Measurements from ENCODE around the gene TNFSF4.

Gene TNFSF4

DNA sequence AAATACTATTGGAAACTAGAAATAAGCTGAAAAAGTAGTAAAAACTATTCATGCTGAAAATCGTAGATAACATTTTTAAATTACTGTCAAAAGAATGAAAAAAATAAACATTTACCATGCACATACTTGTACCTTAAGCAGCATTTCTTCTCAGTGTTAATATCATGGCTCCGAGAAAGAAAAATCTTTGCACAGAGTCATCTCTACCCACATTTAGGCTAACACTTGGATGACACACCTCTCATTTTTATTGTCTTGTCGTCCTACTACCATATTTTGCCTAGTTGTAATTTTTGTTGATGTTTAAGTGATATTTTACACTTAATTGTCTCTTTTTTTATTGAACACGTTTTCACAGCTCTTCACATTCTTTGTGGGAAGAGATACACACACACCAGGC, 1.7 kb upstream of the TNFSF4 start:
- no peak overlapping the region for H3K4me3 ChIP-seq (ENCODE audit: low read depth, low read length)
- TF ChIP-seq POLR2A (IDR thresholded peaks at IDR 0.05; ENCODE audit: extremely low read depth, insufficient read length), result no peak
- TF ChIP-seq, protein P1, sequence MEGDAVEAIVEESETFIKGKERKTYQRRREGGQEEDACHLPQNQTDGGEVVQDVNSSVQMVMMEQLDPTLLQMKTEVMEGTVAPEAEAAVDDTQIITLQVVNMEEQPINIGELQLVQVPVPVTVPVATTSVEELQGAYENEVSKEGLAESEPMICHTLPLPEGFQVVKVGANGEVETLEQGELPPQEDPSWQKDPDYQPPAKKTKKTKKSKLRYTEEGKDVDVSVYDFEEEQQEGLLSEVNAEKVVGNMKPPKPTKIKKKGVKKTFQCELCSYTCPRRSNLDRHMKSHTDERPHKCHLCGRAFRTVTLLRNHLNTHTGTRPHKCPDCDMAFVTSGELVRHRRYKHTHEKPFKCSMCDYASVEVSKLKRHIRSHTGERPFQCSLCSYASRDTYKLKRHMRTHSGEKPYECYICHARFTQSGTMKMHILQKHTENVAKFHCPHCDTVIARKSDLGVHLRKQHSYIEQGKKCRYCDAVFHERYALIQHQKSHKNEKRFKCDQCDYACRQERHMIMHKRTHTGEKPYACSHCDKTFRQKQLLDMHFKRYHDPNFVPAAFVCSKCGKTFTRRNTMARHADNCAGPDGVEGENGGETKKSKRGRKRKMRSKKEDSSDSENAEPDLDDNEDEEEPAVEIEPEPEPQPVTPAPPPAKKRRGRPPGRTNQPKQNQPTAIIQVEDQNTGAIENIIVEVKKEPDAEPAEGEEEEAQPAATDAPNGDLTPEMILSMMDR (IDR thresholded peaks at IDR 0.05; ENCODE audit: low read depth, low read length), result no peak
- TF ChIP-seq, protein P2, sequence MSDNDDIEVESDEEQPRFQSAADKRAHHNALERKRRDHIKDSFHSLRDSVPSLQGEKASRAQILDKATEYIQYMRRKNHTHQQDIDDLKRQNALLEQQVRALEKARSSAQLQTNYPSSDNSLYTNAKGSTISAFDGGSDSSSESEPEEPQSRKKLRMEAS (IDR thresholded peaks at IDR 0.05; ENCODE audit: low read depth, low read length), result no peak
- TF ChIP-seq MYC (IDR thresholded peaks at IDR 0.05; ENCODE audit: low read depth, low read length), result no peak
- no peak for DNase-seq (ENCODE audit: low read depth)

DNA sequence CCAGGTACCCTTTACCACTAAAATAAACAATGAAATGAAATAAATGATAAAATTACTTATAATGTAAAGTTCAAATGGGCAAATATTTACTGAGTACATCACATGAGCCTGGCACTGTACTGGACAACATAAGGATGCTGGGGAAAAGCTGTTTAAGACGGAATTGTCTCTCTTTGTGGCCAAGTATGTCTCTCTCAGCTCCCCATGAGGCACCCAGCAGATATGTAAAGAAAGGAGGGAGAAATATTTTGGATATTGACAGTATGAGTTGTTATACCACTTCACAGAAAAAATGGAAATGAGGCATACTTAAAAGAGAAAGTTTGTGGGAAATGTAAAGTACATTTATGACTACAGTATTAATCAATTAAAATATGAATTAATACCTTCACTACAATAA, 1.0 kb upstream of the TNFSF4 start:
- TF ChIP-seq, protein P2 (IDR thresholded peaks at IDR 0.05; ENCODE audit: low read depth, low read length), result no peak
- TF ChIP-seq, protein P1 (IDR thresholded peaks at IDR 0.05; ENCODE audit: low read depth, low read length), result no peak
- TF ChIP-seq POLR2A (IDR thresholded peaks at IDR 0.05; ENCODE audit: extremely low read depth, insufficient read length) (no peak), MYC (IDR thresholded peaks at IDR 0.05; ENCODE audit: low read depth, low read length) (no peak)
- no peak for DNase-seq (ENCODE audit: low read depth)
- no peak overlapping the region for H3K4me3 ChIP-seq (ENCODE audit: low read depth, low read length)

- TF ChIP-seq, protein P2 (IDR thresholded peaks at IDR 0.05; ENCODE audit: low read depth, low read length), result no peak
- TF ChIP-seq POLR2A (IDR thresholded peaks at IDR 0.05; ENCODE audit: extremely low read depth, insufficient read length), result no peak
- H3K4me3 ChIP-seq (ENCODE audit: low read depth, low read length), result no peak overlapping the region
- peak; percentile 50 for DNase-seq (ENCODE audit: low read depth)
Observed at GRCh38 chr1:173205146-173206051, 1.7 kb downstream of the TNFSF4 start.

GRCh38 chr1:173204693-173205092, 2.4 kb downstream of the TNFSF4 start:
- TF ChIP-seq, protein P2 (IDR thresholded peaks at IDR 0.05; ENCODE audit: low read depth, low read length), result no peak
- TF ChIP-seq, protein P1 (IDR thresholded peaks at IDR 0.05; ENCODE audit: low read depth, low read length), result no peak
- TF ChIP-seq MYC (IDR thresholded peaks at IDR 0.05; ENCODE audit: low read depth, low read length), result no peak
- TF ChIP-seq POLR2A (IDR thresholded peaks at IDR 0.05; ENCODE audit: extremely low read depth, insufficient read length), result no peak
- H3K4me3 ChIP-seq (ENCODE audit: low read depth, low read length), result no peak overlapping the region
- DNase-seq (ENCODE audit: low read depth), result no peak

DNA sequence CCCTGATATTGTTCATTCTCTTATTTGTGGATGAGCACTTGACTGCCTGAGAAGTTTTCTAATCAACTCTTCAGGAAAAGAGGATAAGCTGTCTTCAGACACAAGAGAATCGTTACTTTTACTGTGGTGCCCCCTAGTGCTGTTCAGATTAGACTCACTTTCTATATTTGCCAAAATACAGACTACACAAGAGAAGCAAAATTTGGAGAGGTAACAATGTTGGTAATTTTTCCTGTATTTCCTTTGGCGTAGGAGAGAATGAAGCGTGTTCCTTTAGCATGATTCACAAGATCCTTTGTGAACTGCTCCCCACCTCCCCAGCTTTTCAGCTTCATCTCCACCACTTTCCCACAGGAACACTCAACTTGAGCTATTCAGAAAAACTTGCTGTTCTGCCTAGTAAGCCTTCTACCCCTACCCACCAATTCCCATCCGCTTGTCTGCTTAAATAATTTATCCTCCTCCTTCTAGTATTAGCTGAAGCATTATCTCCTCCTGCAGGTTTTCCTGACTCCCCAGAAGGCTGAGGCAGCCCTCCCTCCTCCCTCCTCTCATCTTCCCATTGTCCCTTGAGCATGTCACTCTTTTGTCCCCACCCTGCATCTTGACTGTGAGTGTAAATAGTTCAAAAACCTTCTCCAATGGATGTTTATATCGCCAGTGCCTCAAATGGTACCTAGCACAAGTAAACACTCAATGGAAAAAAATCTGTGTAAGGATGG, 4.5 kb downstream of the TNFSF4 start:
- no peak overlapping the region for H3K4me3 ChIP-seq (ENCODE audit: low read depth, low read length)
- peak; percentile 58 for DNase-seq (ENCODE audit: low read depth)
- TF ChIP-seq, protein P1 (IDR thresholded peaks at IDR 0.05; ENCODE audit: low read depth, low read length), result peak; percentile 35
- TF ChIP-seq, protein P2 (IDR thresholded peaks at IDR 0.05; ENCODE audit: low read depth, low read length), result no peak

DNA sequence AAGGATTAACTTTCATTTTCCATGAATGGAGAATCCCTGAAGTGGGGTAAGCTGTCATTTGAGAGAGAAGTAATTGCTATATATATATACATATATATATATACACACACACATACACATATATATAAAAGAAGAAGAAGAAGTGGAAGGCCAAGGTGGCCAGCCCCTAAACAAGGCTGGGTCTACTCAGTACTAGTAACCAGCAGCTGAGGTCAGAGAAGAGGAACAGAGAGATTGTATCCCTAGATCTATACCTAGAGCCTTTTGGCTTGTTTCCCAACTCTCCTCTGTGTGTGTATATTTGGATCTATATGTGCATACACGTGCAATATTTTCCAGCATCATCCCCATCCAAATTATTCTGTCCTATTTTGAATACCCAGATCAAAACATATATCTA, 5.2 kb downstream of the TNFSF4 start:
- no peak overlapping the region for H3K4me3 ChIP-seq (ENCODE audit: low read depth, low read length)
- no peak for DNase-seq (ENCODE audit: low read depth)
- no peak for TF ChIP-seq POLR2A (IDR thresholded peaks at IDR 0.05; ENCODE audit: extremely low read depth, insufficient read length)
- TF ChIP-seq, protein P1 (IDR thresholded peaks at IDR 0.05; ENCODE audit: low read depth, low read length), result no peak
- no peak for TF ChIP-seq MYC (IDR thresholded peaks at IDR 0.05; ENCODE audit: low read depth, low read length)
- TF ChIP-seq, protein P2 (IDR thresholded peaks at IDR 0.05; ENCODE audit: low read depth, low read length), result no peak
